Stimulated activated naive CD8-positive, alpha-beta T cell treated with anti-CD3 and anti-CD28 coated beads, Interleukin-15, amount 100 ng/mL, for 72 hours (primary cell): Measurements from ENCODE around the gene NFE2L2.
A peak's percentile ranks its signal among the peaks of the same experiment; 100 is the strongest.
"Not testable (repeated sequence)": the region's sequence is repeated elsewhere in the genome, so short reads cannot be mapped to it uniquely, and the experiment has no call there.

ENCODE experiments used
- ATAC-seq: fragments of 150-1000 bp; cut with Tn5 transposase; 2 replicates; pipeline ENCODE4 v1.10.0; 2021; ENCODE audit warnings: mild to moderate bottlenecking, moderate library complexity
- DNase-seq, 2 donors: peaks; one replicate each; pipeline ENCODE4 v3.0.0; 2021 to 2022
- H3K27ac Mint-ChIP-seq, 2 donors: one replicate each; pipeline ENCODE4 v1.8.0; 2022; ENCODE audit warnings: mild to moderate bottlenecking in 2 of 2, mixed read lengths in 2 of 2, moderate library complexity in 2 of 2
- H3K27me3 Mint-ChIP-seq: one replicate; pipeline ENCODE4 v1.8.0; 2022; ENCODE audit warnings: mixed read lengths
- H3K4me1 Mint-ChIP-seq: one replicate; pipeline ENCODE4 v1.8.0; 2022; ENCODE audit warnings: mild to moderate bottlenecking, mixed read lengths
- H3K4me3 Mint-ChIP-seq, 2 donors: one replicate each; pipeline ENCODE4 v1.8.0; 2022; ENCODE audit warnings: mild to moderate bottlenecking in 2 of 2, mixed read lengths in 2 of 2, moderate library complexity in 1 of 2
- H3K9me3 Mint-ChIP-seq, 2 donors: one replicate each; pipeline ENCODE4 v1.8.0; 2022; ENCODE audit warnings: mixed read lengths in 2 of 2

Gene NFE2L2

DNA sequence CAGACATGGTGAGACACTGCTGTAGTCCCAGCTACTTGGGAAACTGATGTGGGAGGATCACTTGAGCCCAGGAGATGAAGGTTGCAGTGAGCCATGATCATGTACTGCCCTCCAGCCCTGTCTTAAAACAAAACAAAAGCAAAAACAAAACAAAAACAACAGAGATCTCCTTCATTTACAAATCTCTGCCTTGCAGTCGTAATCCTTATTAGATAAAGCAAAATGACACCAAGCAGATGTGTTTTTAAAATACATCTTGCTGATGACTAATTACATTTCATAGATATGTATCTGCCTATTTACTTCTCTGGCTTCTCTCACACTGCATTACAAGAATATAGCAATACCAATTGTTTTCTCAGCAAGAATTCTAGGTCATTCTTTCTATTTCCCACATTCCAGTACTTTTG lies 22.8 kb downstream of the NFE2L2 start:
- peak overlapping the region; percentile 62 to 68 for H3K4me3 Mint-ChIP-seq
- no peaks in the 10 kb centered on the region for H3K9me3 Mint-ChIP-seq
- H3K27ac Mint-ChIP-seq, result peak overlapping the region; percentile 76 to 79
- DNase-seq (no peak), ATAC-seq (no peak)
- peaks cover 81% of the 10 kb centered on the region for H3K4me1 Mint-ChIP-seq
- H3K27me3 Mint-ChIP-seq, result no peaks in the 10 kb centered on the region

DNA sequence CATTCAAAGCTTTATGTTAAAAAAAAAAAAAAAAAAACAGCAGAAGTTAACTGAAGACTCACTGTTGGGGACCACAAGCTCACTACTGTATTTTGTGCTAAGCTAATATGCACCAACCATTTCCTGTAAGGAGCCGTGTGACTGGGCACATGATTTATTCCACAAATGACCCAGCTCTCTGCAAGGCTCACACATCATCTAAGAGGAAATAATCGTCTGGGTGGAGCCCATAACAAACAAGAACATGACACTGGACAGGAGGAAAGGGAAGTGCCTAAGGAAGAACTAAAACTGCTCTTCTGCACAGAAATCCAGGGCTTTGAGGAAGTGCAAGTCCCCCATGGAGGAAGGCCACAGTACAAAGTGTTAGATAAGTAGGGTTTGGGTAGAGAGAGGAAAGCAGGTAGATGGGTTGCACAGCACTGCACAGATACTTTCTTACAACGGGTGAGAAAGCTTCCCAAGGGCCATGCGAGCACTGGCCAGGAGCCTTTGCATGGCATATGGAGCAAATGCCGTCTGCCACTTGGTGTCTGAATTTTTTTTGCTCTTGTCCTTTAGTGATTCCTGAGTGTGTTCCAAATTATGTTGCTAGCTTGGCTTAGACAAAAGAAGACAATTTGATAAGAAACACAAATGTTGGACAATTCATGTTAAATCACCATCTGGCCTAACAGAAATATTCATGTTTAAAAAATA lies 24.4 kb downstream of the NFE2L2 start:
- peak; percentile 91 for ATAC-seq
- no peaks in the 10 kb centered on the region for H3K27me3 Mint-ChIP-seq
- no peak for DNase-seq
- peaks cover 76% of the 10 kb centered on the region for H3K4me1 Mint-ChIP-seq
- peak overlapping the region; percentile 6 to 58 for H3K4me3 Mint-ChIP-seq
- peak overlapping the region in 1 of 2 donors; percentile 86 for H3K27ac Mint-ChIP-seq
- H3K9me3 Mint-ChIP-seq, result no peaks in the 10 kb centered on the region

DNA sequence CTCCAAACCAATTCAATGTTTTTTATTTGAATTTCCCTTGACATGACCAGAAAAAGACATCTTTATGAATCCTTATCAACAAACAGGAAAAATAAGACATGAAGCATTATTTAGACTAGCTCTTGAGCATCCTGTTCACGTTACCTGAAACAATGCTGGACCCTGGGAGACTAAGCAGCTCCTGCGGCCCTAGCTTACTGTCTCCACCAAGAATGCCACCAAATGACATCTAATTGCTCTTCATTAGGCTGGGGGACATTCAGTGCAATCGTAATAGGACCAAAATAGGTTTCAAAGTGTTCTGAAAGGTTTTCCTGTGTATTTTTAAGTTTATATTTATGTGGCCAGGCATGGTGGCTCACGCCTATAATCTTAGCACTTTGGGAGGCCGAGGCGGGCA lies 25.5 kb downstream of the NFE2L2 start:
- DNase-seq (no peak), ATAC-seq (no peak)
- Mint-ChIP-seq H3K27me3 (no peaks in the 10 kb centered on the region), H3K4me1 (peaks cover 66% of the 10 kb centered on the region), H3K27ac (peak overlapping the region; percentile 9 to 80), H3K9me3 (no peaks in the 10 kb centered on the region), H3K4me3 (no peak overlapping the region)

DNA sequence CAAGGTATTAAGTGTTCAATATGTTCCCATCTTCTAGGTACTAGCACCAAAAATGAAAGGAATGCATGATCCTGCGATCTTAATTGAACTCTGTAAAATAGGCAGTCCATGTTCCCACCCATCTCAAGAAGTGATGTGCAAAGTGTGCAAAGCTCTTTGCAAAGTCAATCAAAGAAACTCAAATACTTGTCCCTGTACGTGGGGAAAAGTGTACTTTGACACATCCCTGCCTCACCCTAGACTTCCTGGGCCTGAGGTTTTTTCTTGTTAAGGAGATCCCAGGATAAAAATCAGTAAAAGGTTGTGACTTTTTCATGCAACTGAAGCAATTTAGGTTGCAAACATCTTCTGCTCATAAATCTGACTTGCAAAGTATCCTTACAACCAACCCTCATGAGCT lies 26.6 kb downstream of the NFE2L2 start:
- no peak overlapping the region for H3K27ac Mint-ChIP-seq

DNA sequence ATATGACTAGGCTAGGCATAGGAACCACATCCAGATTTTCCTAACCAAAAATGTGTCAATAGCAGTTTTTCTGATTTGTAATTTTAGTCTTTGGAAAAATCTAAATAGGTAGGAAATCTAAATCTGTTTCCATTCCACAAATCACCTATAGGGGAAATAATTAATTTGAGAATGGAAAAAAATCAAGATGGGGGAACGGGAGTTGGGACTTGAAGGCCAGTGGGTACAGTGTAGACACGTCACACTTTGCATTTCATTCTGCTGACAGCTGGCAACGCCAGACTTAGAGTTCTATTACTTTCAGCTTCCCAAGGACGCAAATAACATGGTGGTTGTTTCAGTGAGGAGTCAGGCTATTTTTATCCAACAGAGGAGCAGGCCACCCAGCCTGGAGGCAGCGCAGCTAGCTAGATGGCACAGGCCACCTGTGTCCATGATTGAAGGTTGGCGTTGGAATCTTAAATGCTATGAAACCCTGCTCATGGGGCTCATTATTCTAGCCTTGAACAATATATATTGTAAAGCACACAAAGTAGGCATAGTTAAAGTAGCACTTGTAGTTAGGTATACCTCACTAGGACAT lies 28.6 kb downstream of the NFE2L2 start:
- ATAC-seq, result no peak
- H3K27ac Mint-ChIP-seq, result no peak overlapping the region

More for the DNA sequence above, 26.6 kb downstream of the NFE2L2 start:
- no peak overlapping the region for H3K4me3 Mint-ChIP-seq
- H3K9me3 Mint-ChIP-seq, result no peaks in the 10 kb centered on the region
- no peaks in the 10 kb centered on the region for H3K27me3 Mint-ChIP-seq
- ATAC-seq (no peak), DNase-seq (no peak)
- peaks cover 55% of the 10 kb centered on the region for H3K4me1 Mint-ChIP-seq

DNA sequence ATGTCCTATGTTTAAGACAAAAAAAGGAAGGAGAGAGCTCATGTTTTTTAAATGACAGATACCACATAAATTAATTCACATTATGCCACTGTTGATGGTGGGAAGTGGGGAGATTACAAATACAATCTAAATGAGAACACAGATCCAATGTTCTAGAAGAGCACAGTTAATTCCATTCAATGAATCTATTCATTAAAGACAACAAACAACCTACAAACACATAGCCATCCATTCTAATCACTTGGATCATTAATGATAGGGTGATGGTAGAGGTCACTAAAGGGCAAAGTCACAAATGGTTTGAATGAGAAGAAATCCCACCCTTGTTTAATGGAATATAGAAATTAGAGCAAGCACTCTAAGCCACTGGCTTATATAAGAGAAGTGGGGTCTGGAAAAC lies 30.3 kb downstream of the NFE2L2 start:
- DNase-seq (no peak), ATAC-seq (no peak)
- Mint-ChIP-seq H3K9me3 (no peaks in the 10 kb centered on the region), H3K27ac (peak overlapping the region; percentile 22 to 41), H3K27me3 (no peaks in the 10 kb centered on the region), H3K4me3 (no peak overlapping the region), H3K4me1 (peaks cover 47% of the 10 kb centered on the region)

More for the DNA sequence above, 28.6 kb downstream of the NFE2L2 start:
- H3K4me1 Mint-ChIP-seq, result peaks cover 49% of the 10 kb centered on the region
- no peak for DNase-seq
- no peak overlapping the region for H3K4me3 Mint-ChIP-seq
- no peaks in the 10 kb centered on the region for H3K27me3 Mint-ChIP-seq
- H3K9me3 Mint-ChIP-seq, result no peaks in the 10 kb centered on the region

DNA sequence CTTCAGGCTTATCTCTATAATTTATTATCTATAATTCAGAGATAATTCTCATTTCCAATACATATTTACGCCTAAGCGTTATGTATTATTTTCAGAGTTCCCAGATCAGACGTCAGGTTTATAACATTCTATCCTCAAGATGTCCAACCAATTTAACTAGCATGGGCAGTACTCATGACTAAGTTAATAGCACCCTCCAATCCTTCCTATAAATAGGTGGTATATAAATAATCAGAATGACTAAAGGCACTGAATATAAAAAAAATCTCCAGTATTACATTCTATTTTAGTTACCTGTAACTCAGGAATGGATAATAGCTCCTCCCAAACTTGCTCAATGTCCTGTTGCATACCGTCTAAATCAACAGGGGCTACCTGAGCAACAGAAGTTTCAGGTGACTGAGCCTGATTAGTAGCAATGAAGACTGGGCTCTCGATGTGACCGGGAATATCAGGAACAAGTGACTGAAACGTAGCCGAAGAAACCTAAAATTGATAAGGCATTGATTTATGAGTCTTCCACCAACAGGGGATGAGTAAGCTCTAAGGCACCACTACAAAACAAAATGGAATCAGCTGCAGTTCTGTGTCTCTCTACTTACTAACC lies 32.3 kb downstream of the NFE2L2 start:
- no peak overlapping the region for H3K4me3 Mint-ChIP-seq
- no peaks in the 10 kb centered on the region for H3K9me3 Mint-ChIP-seq
- no peak for DNase-seq
- H3K4me1 Mint-ChIP-seq, result peaks cover 42% of the 10 kb centered on the region
- ATAC-seq, result no peak
- H3K27me3 Mint-ChIP-seq, result no peaks in the 10 kb centered on the region
- peak overlapping the region in 1 of 2 donors; percentile 43 for H3K27ac Mint-ChIP-seq

DNA sequence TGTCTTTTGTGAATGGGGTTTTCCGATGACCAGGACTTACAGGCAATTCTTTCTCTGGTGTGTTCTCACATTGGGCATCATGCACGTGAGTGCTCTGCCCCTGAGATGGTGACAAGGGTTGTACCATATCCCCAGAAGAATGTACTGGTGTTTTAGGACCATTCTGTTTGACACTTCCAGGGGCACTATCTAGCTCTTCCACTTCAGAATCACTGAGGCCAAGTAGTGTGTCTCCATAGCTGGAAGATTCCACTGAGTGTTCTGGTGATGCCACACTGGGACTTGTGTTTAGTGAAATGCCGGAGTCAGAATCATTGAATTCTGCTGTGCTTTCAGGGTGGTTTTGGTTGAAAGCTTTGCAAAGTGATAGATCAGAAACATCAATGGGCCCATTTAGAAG lies 33.3 kb downstream of the NFE2L2 start:
- H3K4me1 Mint-ChIP-seq, result peaks cover 42% of the 10 kb centered on the region

DNA sequence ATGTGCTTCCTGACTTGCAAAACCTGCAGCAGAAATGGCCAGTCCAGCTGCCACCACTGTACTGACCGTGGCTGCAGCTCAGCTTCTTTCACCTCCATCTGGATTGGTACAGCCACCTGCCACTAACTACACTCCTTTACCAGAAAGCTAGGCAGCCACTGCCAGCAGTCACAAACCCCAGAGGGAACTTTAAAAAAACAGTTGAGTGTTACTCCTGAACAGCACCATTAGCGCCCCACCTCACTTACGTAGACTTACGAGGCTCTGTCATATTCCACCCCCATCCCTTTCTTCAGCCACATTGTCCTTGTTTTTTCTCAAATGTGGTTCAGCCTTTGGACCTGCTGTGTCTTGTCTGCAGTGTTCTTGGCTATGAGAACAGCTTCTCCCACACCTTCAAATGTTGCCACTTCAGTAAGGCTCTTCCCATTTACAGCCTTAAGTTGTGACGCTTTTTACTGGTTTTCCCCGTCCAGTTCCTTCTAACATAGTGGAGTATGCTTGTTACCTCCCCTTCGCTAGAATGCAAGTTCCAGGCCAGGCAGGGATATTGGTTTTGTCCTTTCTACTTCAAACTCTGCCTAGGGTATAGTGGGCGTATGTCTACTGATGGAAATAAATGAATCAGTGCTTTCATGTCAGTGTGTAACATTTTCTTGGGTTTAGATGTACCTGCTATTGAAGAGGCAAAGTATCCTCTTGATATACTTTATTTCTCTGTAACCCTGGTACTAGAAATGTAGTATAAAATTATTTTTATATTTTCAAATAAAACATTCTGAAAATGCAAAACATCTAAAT lies 34.9 kb downstream of the NFE2L2 start:
- Mint-ChIP-seq H3K27me3 (no peaks in the 10 kb centered on the region), H3K9me3 (no peaks in the 10 kb centered on the region), H3K4me1 (peaks cover 34% of the 10 kb centered on the region), H3K4me3 (no peak overlapping the region), H3K27ac (peak overlapping the region in 1 of 2 donors; percentile 22)
- ATAC-seq (peak; percentile 36), DNase-seq (no peak)

More for the DNA sequence above, 33.3 kb downstream of the NFE2L2 start:
- ATAC-seq (no peak), DNase-seq (no peak)
- no peaks in the 10 kb centered on the region for H3K9me3 Mint-ChIP-seq
- H3K4me3 Mint-ChIP-seq, result no peak overlapping the region
- no peaks in the 10 kb centered on the region for H3K27me3 Mint-ChIP-seq
- peak overlapping the region in 1 of 2 donors; percentile 55 for H3K27ac Mint-ChIP-seq

DNA sequence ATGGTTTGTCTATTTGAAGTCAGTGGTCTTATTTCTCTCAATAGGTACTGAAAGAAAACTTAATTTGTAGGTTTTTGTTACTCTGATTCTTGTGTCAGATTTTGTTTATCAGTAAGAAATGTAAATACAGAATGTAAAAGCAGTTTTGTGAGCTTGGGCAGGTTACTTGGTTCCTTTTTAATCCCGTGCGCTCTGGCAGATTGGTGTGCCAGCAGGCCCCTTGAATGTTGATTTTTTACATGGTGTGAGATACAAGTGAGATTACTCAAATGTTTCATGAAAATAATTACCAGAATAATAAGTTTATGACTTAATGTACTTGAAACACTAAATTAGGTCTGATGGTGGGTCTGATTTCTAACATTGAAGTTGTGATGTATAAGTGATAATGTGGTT lies 38.6 kb downstream of the NFE2L2 start:
- H3K4me1 Mint-ChIP-seq, result peaks cover 30% of the 10 kb centered on the region
- no peaks in the 10 kb centered on the region for H3K9me3 Mint-ChIP-seq
- no peak overlapping the region for H3K4me3 Mint-ChIP-seq
- DNase-seq, result no peak
- no peak for ATAC-seq
- H3K27me3 Mint-ChIP-seq, result no peaks in the 10 kb centered on the region
- H3K27ac Mint-ChIP-seq, result peak overlapping the region in 1 of 2 donors; percentile 96

DNA sequence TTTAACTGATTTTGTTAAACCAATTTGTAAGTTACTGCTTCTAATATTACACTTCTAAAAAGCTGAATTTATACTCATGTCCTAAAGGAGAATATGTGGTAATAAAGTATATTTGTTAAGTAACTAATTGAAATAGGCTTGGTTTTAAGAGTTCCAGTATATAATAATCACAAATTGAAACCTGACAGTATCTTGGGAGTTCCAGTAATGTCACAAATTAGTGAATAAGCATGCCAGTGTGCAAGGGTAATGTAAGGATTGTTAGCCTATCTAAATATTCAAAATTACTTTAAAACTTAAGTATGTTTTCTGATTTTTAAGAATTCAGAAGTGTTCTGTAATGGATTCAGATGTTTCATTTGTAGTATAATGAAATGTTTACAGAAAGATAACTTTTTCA lies 41.1 kb downstream of the NFE2L2 start:
- H3K4me3 Mint-ChIP-seq, H3K27ac Mint-ChIP-seq, H3K27me3 Mint-ChIP-seq, H3K9me3 Mint-ChIP-seq, ATAC-seq, DNase-seq: not testable (repeated sequence)
- H3K4me1 Mint-ChIP-seq, result peaks cover 19% of the 10 kb centered on the region

DNA sequence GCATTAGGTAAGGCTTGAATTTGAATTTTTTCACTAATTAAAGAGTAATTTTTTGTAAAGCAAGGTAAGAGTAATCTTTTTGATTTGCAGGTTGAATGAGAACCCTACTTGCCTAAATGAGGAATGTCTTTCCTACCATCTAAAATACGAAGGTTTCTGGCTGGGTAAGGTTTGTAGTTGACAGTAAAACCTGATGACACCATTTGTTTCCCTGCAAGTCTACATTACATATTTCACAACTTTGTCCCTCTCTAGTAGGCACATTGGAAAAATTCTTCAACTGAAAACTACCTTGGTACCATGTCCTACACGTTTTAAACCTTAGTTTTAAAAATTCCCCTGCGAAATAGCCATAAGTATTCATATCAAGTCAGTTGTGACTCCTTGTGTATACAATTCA lies 42.6 kb downstream of the NFE2L2 start:
- H3K4me1 Mint-ChIP-seq, result peaks cover 34% of the 10 kb centered on the region
- H3K4me3 Mint-ChIP-seq, result no peak overlapping the region
- no peaks in the 10 kb centered on the region for H3K9me3 Mint-ChIP-seq
- H3K27me3 Mint-ChIP-seq, result no peaks in the 10 kb centered on the region
- peak overlapping the region in 1 of 2 donors; percentile 74 for H3K27ac Mint-ChIP-seq
- ATAC-seq (no peak), DNase-seq (no peak)

DNA sequence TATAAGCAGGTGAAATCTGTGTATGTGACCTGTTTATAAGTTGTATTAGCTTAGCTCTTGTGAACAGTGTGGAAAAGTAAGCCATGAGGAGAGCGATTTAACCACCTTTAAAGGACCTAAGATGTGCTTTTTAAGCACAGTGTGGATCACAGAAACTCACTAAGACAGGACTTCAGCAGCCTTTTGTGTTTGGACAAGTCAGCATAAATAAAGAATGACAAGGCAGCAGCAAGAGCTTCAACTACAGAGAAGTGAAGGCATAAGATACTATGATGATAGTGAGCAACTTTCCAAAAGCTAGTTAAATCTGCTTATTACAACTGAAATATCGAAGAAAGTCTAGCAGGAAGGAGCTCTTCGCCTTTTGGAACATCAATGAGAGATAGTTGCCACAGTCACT lies 43.0 kb downstream of the NFE2L2 start:
- ATAC-seq (no peak), DNase-seq (no peak)
- Mint-ChIP-seq H3K27me3 (no peaks in the 10 kb centered on the region), H3K9me3 (no peaks in the 10 kb centered on the region), H3K4me3 (no peak overlapping the region), H3K27ac (no peak overlapping the region), H3K4me1 (peaks cover 38% of the 10 kb centered on the region)

DNA sequence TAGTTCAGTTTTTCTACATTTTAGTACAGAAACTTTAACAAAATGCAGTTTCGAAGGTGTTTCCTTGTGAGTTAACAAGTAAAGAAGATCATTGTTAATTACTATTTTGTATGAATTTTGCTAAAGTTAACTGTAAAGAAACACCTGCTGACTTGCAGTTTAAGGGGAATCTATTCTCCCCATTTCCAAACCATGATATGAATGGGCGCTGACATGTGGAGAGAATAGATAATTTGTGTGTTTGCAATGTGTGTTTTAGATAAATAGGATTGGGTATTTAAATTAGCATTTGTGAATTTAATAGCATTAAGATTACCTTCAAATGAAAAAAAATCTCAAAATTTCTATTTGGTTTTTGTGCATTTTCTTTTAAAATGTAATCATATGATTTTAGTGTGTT lies 44.7 kb downstream of the NFE2L2 start:
- H3K4me1 Mint-ChIP-seq, result peaks cover 55% of the 10 kb centered on the region
- not testable (repeated sequence) for H3K27me3 Mint-ChIP-seq, DNase-seq, H3K9me3 Mint-ChIP-seq, ATAC-seq, H3K27ac Mint-ChIP-seq, H3K4me3 Mint-ChIP-seq

DNA sequence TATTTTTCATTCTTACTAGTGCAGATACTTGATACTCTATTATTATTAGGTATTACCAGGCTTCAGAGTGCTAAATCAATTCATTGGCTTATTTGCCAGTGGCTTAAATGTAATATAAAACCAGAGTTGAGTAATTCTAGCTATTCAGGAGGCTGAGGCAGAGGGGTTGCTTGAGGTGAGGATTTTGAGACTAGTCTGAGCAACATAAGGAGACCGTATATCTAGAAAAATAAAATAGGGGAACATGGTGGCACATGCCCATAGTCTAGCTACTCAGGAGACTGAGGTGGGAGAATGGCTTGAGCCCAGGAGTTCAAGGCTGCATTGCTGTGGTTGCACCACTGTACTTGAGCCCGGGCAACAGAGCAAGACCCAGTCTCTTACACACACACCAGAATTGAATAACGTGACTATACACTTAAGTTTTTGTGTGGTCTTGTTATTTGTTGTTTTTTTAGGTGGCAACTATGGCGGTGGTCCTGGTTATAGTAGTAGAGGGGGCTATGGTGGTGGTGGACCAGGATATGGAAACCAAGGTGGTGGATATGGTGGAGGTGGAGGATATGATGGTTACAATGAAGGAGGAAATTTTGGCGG lies 47.2 kb downstream of the NFE2L2 start:
- peak overlapping the region; percentile 39 to 51 for H3K4me3 Mint-ChIP-seq
- ATAC-seq (no peak), DNase-seq (no peak)
- no peaks in the 10 kb centered on the region for H3K27me3 Mint-ChIP-seq
- H3K9me3 Mint-ChIP-seq, result no peaks in the 10 kb centered on the region
- H3K27ac Mint-ChIP-seq, result peak overlapping the region; percentile 86 to 94
- H3K4me1 Mint-ChIP-seq, result peaks cover 58% of the 10 kb centered on the region
